GM12891 (cell line): ENCODE data around the gene USP12.

Experiments used
- PAX5 ChIP-seq: IDR thresholded peaks from 2 replicates; pipeline ENCODE4 v1.6.1; 2011; ENCODE audit warnings: low read length, moderate library complexity, mild to moderate bottlenecking; ENCODE audit not compliant: insufficient read depth, severe bottlenecking
- POLR2A ChIP-seq: IDR thresholded peaks from 2 replicates; pipeline ENCODE4 v1.6.1; 2011; ENCODE audit warnings: low read depth, low read length, control low read depth
- POLR2AphosphoS5 ChIP-seq: IDR thresholded peaks from 2 replicates; pipeline ENCODE4 v1.6.1; 2011; ENCODE audit warnings: low read depth, low read length, control low read depth
- POU2F2 ChIP-seq: IDR thresholded peaks from 2 replicates; pipeline ENCODE4 v1.6.1; 2011; ENCODE audit warnings: low read depth, mild to moderate bottlenecking, control low read depth, low read length, moderate library complexity
- SPI1 ChIP-seq: IDR thresholded peaks from 2 replicates; pipeline ENCODE4 v1.6.1; 2011; ENCODE audit warnings: low read depth, low read length, control low read depth
- TAF1 ChIP-seq: IDR thresholded peaks from 2 replicates; pipeline ENCODE4 v1.6.1; 2011; ENCODE audit warnings: low read depth, low read length, control low read depth

DNA sequence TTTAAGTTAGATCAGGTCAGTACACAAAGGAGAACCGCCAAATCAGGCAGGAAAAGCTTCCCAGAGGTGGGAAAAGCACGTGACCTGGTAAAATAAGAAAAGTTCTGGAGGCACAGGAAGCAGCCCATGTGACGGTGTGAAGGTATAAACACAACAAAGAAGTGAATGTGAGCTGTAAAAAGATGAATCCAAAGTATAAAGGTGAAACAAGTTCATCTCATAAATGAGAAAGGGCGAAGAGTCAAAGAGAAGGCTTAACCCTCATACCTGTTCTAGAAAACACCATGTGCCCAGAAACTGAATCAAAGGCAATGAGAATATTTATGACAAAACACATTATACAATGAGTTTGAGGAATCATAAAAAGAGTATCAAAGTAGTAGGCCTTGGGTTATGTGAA, 47.0 kb downstream of the USP12 start:
- TF ChIP-seq POLR2AphosphoS5 (no peak), TAF1 (no peak), POLR2A (no peak), SPI1 (no peak), POU2F2 (no peak), PAX5 (no peak)
